Sigmoid colon (tissue), 4 donors: ENCODE data around the gene CFAP410.

Experiments
- EP300 ChIP-seq, 4 donors: sonication (generic); formaldehyde crosslinking; IDR thresholded peaks; one replicate each; pipeline ENCODE4 v1.6.1; 2017; ENCODE audit warnings: antibody characterized with exemption in 4 of 4
- POLR2A ChIP-seq, 2 donors: fragments of 450-650 bp; IDR thresholded peaks; one replicate each; pipeline ENCODE4 v1.6.1; 2016; ENCODE audit warnings: antibody characterized with exemption in 2 of 2, mild to moderate bottlenecking in 2 of 2, moderate library complexity in 2 of 2
- POLR2AphosphoS5 ChIP-seq, 4 donors: sonication (generic); formaldehyde crosslinking; IDR thresholded peaks; one replicate each; pipeline ENCODE4 v1.6.1; 2017; ENCODE audit warnings: antibody characterized with exemption in 4 of 4
- TF ChIP-seq, protein P1 (sequence below), 4 experiments: fragments of 450-650 bp in 3 of 4; fragments of 200-600 bp in 1 of 4; IDR thresholded peaks; one replicate each; pipeline ENCODE4 v1.5.1; 2016 to 2019; ENCODE audit warnings: antibody characterized with exemption in 4 of 4, mild to moderate bottlenecking in 3 of 4, moderate library complexity in 2 of 4

DNA sequence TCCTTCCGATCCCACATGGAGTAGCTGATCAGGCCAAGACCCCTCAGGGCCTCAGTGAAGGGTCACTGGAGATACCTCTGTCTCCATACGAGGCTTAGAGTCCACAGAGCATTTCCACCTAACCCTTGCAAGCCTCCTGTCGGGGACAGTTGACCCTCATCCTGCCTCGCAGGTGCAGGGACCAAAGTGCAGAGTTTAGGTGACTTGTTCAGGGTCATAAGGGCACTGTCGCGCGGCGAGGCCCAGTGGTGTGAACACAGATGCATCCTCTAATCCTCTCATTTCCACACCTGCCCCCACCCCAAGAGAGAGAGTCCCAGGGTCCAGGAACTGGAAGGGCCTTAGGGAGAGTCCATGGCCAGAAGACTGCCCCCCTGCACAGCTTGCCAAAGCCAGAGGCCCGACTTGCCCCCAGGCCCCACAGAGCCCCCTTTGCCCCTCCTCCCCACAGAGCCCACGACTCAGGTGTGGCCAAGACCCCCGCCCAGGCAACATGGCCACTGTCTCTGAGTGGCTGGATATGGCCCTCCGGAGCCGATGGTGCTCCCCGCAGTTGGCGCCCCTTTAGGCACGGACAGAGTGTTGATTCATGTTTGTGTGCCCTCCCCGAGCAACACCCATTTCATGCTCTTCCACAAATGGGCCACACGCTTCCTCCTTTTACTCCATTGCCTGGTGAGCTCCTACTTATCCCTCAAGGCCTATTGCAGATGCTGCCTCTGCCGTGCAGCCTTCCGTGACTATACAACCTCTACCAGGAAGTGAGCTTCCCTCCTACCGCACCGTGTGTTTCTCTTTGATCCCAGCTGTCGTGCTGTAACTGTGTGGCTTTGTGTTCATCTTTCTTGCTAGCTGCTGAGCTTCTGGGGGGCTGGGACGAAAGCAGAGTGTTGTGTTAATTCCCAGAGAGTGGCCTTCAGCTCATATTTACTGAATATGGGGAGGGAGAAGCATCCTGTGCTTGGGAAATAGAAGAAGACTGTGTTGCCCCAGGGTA lies 15.9 kb upstream of the CFAP410 start:
- TF ChIP-seq POLR2A (IDR thresholded peaks at IDR 0.05): no peak
- TF ChIP-seq EP300 (IDR thresholded peaks at IDR 0.05): no peak
- TF ChIP-seq, protein P1, sequence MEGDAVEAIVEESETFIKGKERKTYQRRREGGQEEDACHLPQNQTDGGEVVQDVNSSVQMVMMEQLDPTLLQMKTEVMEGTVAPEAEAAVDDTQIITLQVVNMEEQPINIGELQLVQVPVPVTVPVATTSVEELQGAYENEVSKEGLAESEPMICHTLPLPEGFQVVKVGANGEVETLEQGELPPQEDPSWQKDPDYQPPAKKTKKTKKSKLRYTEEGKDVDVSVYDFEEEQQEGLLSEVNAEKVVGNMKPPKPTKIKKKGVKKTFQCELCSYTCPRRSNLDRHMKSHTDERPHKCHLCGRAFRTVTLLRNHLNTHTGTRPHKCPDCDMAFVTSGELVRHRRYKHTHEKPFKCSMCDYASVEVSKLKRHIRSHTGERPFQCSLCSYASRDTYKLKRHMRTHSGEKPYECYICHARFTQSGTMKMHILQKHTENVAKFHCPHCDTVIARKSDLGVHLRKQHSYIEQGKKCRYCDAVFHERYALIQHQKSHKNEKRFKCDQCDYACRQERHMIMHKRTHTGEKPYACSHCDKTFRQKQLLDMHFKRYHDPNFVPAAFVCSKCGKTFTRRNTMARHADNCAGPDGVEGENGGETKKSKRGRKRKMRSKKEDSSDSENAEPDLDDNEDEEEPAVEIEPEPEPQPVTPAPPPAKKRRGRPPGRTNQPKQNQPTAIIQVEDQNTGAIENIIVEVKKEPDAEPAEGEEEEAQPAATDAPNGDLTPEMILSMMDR (IDR thresholded peaks at IDR 0.05): no peak
- TF ChIP-seq POLR2AphosphoS5 (IDR thresholded peaks at IDR 0.05): no peak
